DOHH2 (cell line): ENCODE results near the gene PRSS22.

ENCODE experiments used
- CTCF ChIP-seq: fragments of 200-600 bp; sonication (generic); IDR thresholded peaks from one replicate; pipeline ENCODE4 v1.5.1; 2014; ENCODE audit warnings: antibody characterized with exemption, mild to moderate bottlenecking, low read depth, low read length; ENCODE audit not compliant: poor library complexity, severe bottlenecking
- EZH2phosphoT487 ChIP-seq: fragments of 200-600 bp; sonication (generic); IDR thresholded peaks from 2 replicates; pipeline ENCODE4 v1.6.1; 2017; ENCODE audit warnings: borderline replicate concordance, mild to moderate bottlenecking, antibody characterized with exemption, low read length, moderate library complexity, mixed read lengths

- TF ChIP-seq CTCF (no peak), EZH2phosphoT487 (no peak)
Measured at GRCh38 chr16:2853531-2854073, 4.4 kb downstream of the PRSS22 start.
